Stomach (tissue), 9 donors: ENCODE data around the gene SLC17A7. TPM values are rescaled to one million over a fixed set of nuclear protein-coding genes. Genes with fewer than 3 reads are reported as not detected.
A peak's percentile ranks its signal among the peaks of the same experiment; 100 is the strongest.

Experiments
- DNase-seq, 2 donors: peaks; one replicate each; pipeline versions ENCODE4 v3.0.0 to v3.0.0-alpha.2; 2013 to 2019
- H3K27ac ChIP-seq, 5 donors: fragments of 200-600 bp in 4 of 5; sonication (generic) in 4 of 5; one replicate each; pipeline ENCODE4 v1.5.1; 2013 to 2019; ENCODE audit warnings: mild to moderate bottlenecking in 1 of 5, moderate library complexity in 1 of 5
- H3K27me3 ChIP-seq, 3 donors: fragments of 200-600 bp; sonication (generic); one replicate each; pipeline ENCODE4 v1.5.1; 2017 to 2019; ENCODE audit warnings: mixed run types in 1 of 3
- H3K36me3 ChIP-seq, 4 donors: fragments of 200-600 bp; sonication (generic); 1 replicate in 3 of 4; 2 replicates in 1 of 4; pipeline ENCODE4 v1.5.1; 2016 to 2019
- H3K4me1 ChIP-seq, 4 donors: fragments of 200-600 bp; sonication (generic); one replicate each; pipeline ENCODE4 v1.5.1; 2016 to 2019
- H3K4me3 ChIP-seq, 4 donors: fragments of 200-600 bp; sonication (generic) in 3 of 4; one replicate each; pipeline ENCODE4 v1.5.1; 2016 to 2019; ENCODE audit warnings: mild to moderate bottlenecking in 1 of 4
- H3K9me3 ChIP-seq, 4 donors: fragments of 200-600 bp; sonication (generic); one replicate each; pipeline ENCODE4 v1.5.1; 2016 to 2019
- CTCF ChIP-seq, 7 experiments: fragments of 450-650 bp in 4 of 7; fragments of 200-600 bp in 3 of 7; sonication (generic) in 3 of 7; IDR thresholded peaks; one replicate each; pipeline ENCODE4 v1.5.1; 2016 to 2019; ENCODE audit warnings: antibody characterized with exemption in 7 of 7, control low read depth in 2 of 7, mild to moderate bottlenecking in 1 of 7
- EP300 ChIP-seq: sonication (generic); formaldehyde crosslinking; IDR thresholded peaks from one replicate; pipeline ENCODE4 v1.6.1; 2017; ENCODE audit warnings: antibody characterized with exemption
- POLR2A ChIP-seq, 4 donors: fragments of 450-650 bp; IDR thresholded peaks; one replicate each; pipeline ENCODE4 v1.6.1; 2016; ENCODE audit warnings: antibody characterized with exemption in 4 of 4, control low read depth in 2 of 4, mild to moderate bottlenecking in 1 of 4, moderate library complexity in 1 of 4
- POLR2AphosphoS5 ChIP-seq, 3 donors: sonication (generic); formaldehyde crosslinking; IDR thresholded peaks; one replicate each; pipeline ENCODE4 v1.6.1; 2016; ENCODE audit warnings: antibody characterized with exemption in 3 of 3
- WGBS, 5 donors: extraction: QIAGEN DNeasy Blood & Tissue Kit in 3 of 5; methylation state at CpG; one replicate each; pipeline versions ENCODE4 v1.1.5 to v1.1.7; 2013 to 2018; 5-methylcytosine and 5-hydroxymethylcytosine counted together
- intact Hi-C: fragments of 100-400 bp; cut with DNase I; formaldehyde crosslinking; loops from one replicate; pipeline ENCODE4 v1.15.1; 2023; ENCODE audit warnings: low total_unique reads
- polyA plus RNA-seq, 3 donors: library from polyadenylated mRNA; stranded (reverse); fragments of 200-250 nt; gene quantifications; one replicate each; pipeline ENCODE4 v1.2.3, GENCODE V29; 2013
- total RNA-seq, 5 donors: library from RNA; depleted of rRNA; stranded (reverse); fragments of >200 nt; gene quantifications; one replicate each; pipeline versions ENCODE4 v1.1.0 to v1.2.3, GENCODE V29; 2014 to 2016
- donor health status: healthy with polysubstance abuse.
- donor health status: Bipolar disorder and iron deficiency.
- donor health status: healthy.

SLC17A7 gene
- total and polyA plus RNA-seq, 8 donors = 0.25 to 2.0 (median 0.93) TPM; not detected in 2

DNA sequence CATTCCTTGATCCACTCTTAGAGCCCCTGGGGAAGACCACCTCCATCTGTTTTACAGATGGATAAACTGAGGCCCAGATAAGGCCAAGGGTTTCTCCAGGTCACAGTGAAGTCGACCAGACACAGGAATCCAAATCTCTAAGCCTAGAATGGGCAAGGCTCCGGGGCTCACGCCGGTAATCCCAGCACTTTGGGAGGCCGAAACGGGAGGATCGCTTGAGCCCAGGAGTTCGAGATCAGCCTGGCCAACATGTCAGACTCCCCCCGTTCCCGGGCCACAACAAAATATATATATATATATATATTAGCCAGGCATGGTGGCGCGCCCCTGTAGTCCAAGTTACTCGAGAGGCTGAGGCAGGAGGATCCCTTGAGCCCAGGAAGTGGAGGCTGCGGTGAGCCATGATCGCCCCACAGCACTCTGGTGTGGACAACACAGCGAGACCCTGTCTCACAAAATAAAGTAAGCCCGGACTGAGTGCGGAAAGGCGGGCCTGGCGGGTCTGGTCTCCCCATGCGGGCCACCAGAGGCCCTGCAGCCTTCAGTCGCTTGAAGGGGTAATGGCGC, 45.5 kb upstream of the SLC17A7 start:
- no peaks in the 10 kb centered on the region for H3K27me3 ChIP-seq
- peaks cover 25 to 43% (median 36%) of the 10 kb centered on the region in 4 donors for H3K4me1 ChIP-seq
- intact Hi-C loops = no loop called here
- 63 to 68% (median 65%) methylated on average over 22 to 23 of the region's 23 CpGs for WGBS, 5 donors
- TF ChIP-seq POLR2AphosphoS5 (IDR thresholded peaks at IDR 0.05) = no peak
- H3K4me3 ChIP-seq = peak overlapping the region; percentile 17 to 94 (median 30)
- DNase-seq = peak in 1 of 2 donors; percentile 9
- peak overlapping the region; percentile 78 to 96 (median 91) for H3K27ac ChIP-seq
- no peaks in the 10 kb centered on the region for H3K9me3 ChIP-seq
- peaks cover 24 to 48% (median 43%) of the 10 kb centered on the region in 4 donors for H3K36me3 ChIP-seq

- Histone ChIP-seq H3K36me3 (peaks cover 18 to 47% (median 38%) of the 10 kb centered on the region in 4 donors), H3K9me3 (no peaks in the 10 kb centered on the region), H3K27me3 (no peaks in the 10 kb centered on the region), H3K4me1 (peaks cover 25 to 38% (median 34%) of the 10 kb centered on the region in 4 donors), H3K27ac (peak overlapping the region in 3 of 5 donors; percentile 91 to 96 (median 93)), H3K4me3 (no peak overlapping the region)
- WGBS, 5 donors = 87 to 94% (median 93%) methylated on average over 7 of the region's 7 CpGs
- TF ChIP-seq POLR2A (IDR thresholded peaks at IDR 0.05) (no peak), CTCF (IDR thresholded peaks at IDR 0.05) (no peak), EP300 (no peak), POLR2AphosphoS5 (IDR thresholded peaks at IDR 0.05) (no peak)
- peak in 1 of 2 donors; percentile 18 for DNase-seq
- intact Hi-C loops = no loop called here
Observed at GRCh38 chr19:49486232-49486631, 44.9 kb upstream of the SLC17A7 start.

DNA sequence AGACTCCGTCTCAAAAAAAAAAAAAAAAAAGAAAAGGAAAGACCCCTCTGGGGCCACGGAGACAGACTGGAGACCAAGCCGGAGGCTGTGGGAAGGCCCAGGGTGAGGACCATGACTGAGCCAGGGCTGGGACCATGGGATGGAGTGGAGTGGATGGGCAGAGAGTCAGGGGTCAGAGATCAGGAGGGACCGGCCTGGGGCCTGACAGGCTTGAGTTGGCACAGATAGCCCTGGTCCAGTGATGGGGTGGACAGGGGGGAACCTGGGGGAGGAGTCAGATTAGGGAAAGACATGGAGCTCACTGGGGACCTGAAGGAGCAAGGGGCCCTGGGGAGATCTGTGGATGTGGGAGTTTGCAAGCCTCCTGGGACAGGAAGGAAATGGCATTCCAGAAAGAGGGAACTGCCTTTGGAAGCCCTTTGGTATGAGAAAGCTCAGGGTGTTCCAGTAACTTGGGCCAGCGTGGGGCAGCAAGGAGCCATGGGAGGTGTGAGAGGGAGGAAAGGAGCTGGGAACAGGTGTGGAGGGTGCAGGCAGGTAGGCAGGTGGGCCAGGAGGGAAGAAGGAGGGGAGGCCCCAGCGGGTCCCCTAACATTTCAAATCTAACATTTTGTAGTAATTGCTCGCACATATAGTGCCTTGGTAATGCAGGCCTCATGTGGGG, 39.8 kb upstream of the SLC17A7 start:
- peaks cover 0 to 17% (median 5%) of the 10 kb centered on the region in 4 donors for H3K4me1 ChIP-seq
- no peak overlapping the region for H3K4me3 ChIP-seq
- no peaks in the 10 kb centered on the region for H3K27me3 ChIP-seq
- peaks cover 0 to 32% (median 16%) of the 10 kb centered on the region in 4 donors for H3K36me3 ChIP-seq
- no peak for DNase-seq
- WGBS, 5 donors = 83 to 90% (median 87%) methylated on average over 7 of the region's 7 CpGs
- no peaks in the 10 kb centered on the region for H3K9me3 ChIP-seq
- TF ChIP-seq POLR2A (IDR thresholded peaks at IDR 0.05) = no peak
- no peak for TF ChIP-seq EP300
- TF ChIP-seq POLR2AphosphoS5 (IDR thresholded peaks at IDR 0.05) = no peak
- TF ChIP-seq CTCF (IDR thresholded peaks at IDR 0.05) = no peak
- H3K27ac ChIP-seq = no peak overlapping the region
- intact Hi-C loops = no loop called here

DNA sequence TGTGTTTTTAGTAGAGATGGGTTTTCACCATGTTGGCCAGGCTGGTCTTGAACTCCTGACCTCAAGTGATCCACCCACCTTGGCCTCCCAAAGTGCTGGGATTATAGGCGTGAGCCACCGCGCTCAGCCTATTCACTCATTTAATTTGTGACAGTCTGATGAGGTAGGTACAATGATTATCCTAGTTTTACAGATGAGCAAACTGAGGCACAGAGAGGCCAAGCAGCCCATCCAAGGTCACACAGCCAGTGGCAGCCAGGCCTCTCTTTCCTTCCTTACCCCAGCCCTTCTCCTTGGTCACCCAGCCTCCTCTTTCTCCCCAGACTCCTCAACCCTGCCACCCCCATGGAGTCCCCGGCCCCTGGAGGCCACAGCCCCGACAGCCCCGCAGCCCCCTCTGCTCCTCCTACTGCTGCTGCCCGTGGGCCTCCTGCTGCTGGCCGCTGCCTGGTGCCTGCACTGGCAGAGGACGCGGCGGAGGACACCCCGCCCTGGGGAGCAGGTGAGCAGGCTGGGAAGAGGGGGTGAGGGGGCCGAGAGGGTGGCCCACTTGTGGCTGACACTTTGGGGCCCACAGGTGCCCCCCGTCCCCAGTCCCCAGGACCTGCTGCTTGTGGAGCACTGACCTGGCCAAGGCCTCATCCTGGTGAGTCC, 38.8 kb upstream of the SLC17A7 start:
- WGBS, 5 donors = 85 to 95% (median 94%) methylated on average over 8 to 14 of the region's 14 CpGs
- H3K9me3 ChIP-seq = no peaks in the 10 kb centered on the region
- intact Hi-C loops = no loop called here

More for the DNA sequence above, 38.8 kb upstream of the SLC17A7 start:
- DNase-seq = peak in 1 of 2 donors; percentile 10
- peaks cover 0 to 27% (median 13%) of the 10 kb centered on the region in 4 donors for H3K4me1 ChIP-seq
- TF ChIP-seq POLR2A (IDR thresholded peaks at IDR 0.05) = no peak
- TF ChIP-seq EP300 = no peak
- TF ChIP-seq CTCF (IDR thresholded peaks at IDR 0.05) = no peak
- no peak for TF ChIP-seq POLR2AphosphoS5 (IDR thresholded peaks at IDR 0.05)
- H3K36me3 ChIP-seq = peaks cover 0 to 32% (median 16%) of the 10 kb centered on the region in 4 donors
- H3K27ac ChIP-seq = no peak overlapping the region
- H3K27me3 ChIP-seq = no peaks in the 10 kb centered on the region
- H3K4me3 ChIP-seq = no peak overlapping the region
